Retinal pigment epithelial cell (primary cell): Measurements from ENCODE around the gene SCARB2.

Experiments
- DNase-seq: peaks from one replicate; pipeline ENCODE4 v3.0.0-alpha.2; 2010; ENCODE audit warnings: low read depth
- H3K4me3 ChIP-seq: 2 replicates; pipeline ENCODE4 v1.5.1; 2011; ENCODE audit warnings: mild to moderate bottlenecking, low read length, control low read depth, moderate library complexity
- CTCF ChIP-seq: conservative IDR thresholded peaks from 2 replicates; pipeline ENCODE4 v1.5.1; 2011; ENCODE audit warnings: low read depth, low read length, control low read depth, inconsistent platforms

Gene SCARB2

GRCh38 chr4:76192236-76192635 is 21.4 kb downstream of the SCARB2 start:
- DNase-seq: no peak
- no peak overlapping the region for H3K4me3 ChIP-seq
- TF ChIP-seq CTCF: no peak

GRCh38 chr4:76188557-76188956 is 25.1 kb downstream of the SCARB2 start:
- no peak for TF ChIP-seq CTCF
- DNase-seq: no peak
- no peak overlapping the region for H3K4me3 ChIP-seq

GRCh38 chr4:76188149-76188548 is 25.5 kb downstream of the SCARB2 start:
- DNase-seq: no peak
- TF ChIP-seq CTCF: no peak

GRCh38 chr4:76187152-76187551 is 26.5 kb downstream of the SCARB2 start:
- DNase-seq: no peak
- H3K4me3 ChIP-seq: no peak overlapping the region
- no peak for TF ChIP-seq CTCF

More at GRCh38 chr4:76188149-76188548, 25.5 kb downstream of the SCARB2 start:
- no peak overlapping the region for H3K4me3 ChIP-seq

GRCh38 chr4:76182463-76182862 is 31.2 kb downstream of the SCARB2 start:
- no peak overlapping the region for H3K4me3 ChIP-seq
- TF ChIP-seq CTCF: no peak
- no peak for DNase-seq

- no peak overlapping the region for H3K4me3 ChIP-seq
- DNase-seq: peak; percentile 28
- peak; percentile 88 for TF ChIP-seq CTCF
These were observed 34.0 kb downstream of the SCARB2 start for GRCh38 chr4:76179398-76180318.

- TF ChIP-seq CTCF: no peak
- DNase-seq: no peak
- H3K4me3 ChIP-seq: no peak overlapping the region
These were observed 35.3 kb downstream of the SCARB2 start for GRCh38 chr4:76178296-76178695.
